K562 (cell line): Measurements from ENCODE around the gene DYNLL1. TPM values are rescaled to one million over a fixed set of nuclear protein-coding genes. Genes with fewer than 3 reads are reported as not detected.

ENCODE experiments used
- BACH1 ChIP-seq: fragments of 200-800 bp; sonication (Bioruptor generic); IDR thresholded peaks from 2 replicates; pipeline ENCODE4 v1.6.1; 2016; ENCODE audit warnings: missing genetic modification characterization, missing compliant biosample characterization
- CBX3 ChIP-seq, 2 experiments: IDR thresholded peaks; 1 replicate in 1 of 2; 2 replicates in 1 of 2; pipeline ENCODE4 v1.6.1; 2012; ENCODE audit warnings: inconsistent platforms in 2 of 2, low read length in 2 of 2, borderline replicate concordance in 1 of 2, control low read depth in 1 of 2
- DDX20 ChIP-seq: fragments of 450-650 bp; IDR thresholded peaks from 2 replicates; pipeline ENCODE4 v1.6.1; 2016; ENCODE audit warnings: missing genetic modification characterization, low read depth, mild to moderate bottlenecking, missing compliant biosample characterization, moderate library complexity
- HEY1 ChIP-seq: fragments of 250-450 bp; sonication (Bioruptor Pico); IDR thresholded peaks from 2 replicates; pipeline ENCODE4 v1.5.0; 2020; ENCODE audit warnings: mild to moderate bottlenecking, moderate library complexity, borderline replicate concordance
- HOXB6 ChIP-seq: fragments of 250-450 bp; sonication (Bioruptor Pico); IDR thresholded peaks from 2 replicates; pipeline ENCODE4 v1.5.1; 2022; ENCODE audit warnings: mild to moderate bottlenecking, borderline replicate concordance
- KLF1 ChIP-seq: fragments of 450-650 bp; IDR thresholded peaks from 2 replicates; pipeline ENCODE4 v1.6.1; 2016; ENCODE audit warnings: missing genetic modification characterization, missing compliant biosample characterization
- MECOM ChIP-seq: fragments of 250-450 bp; sonication (Bioruptor Pico); IDR thresholded peaks from 2 replicates; pipeline ENCODE4 v1.8.0; 2022; ENCODE audit warnings: inconsistent platforms
- MXD1 ChIP-seq: fragments of 250-450 bp; sonication (Bioruptor Pico); IDR thresholded peaks from 2 replicates; pipeline ENCODE4 v1.8.0; 2021; ENCODE audit warnings: borderline replicate concordance, mild to moderate bottlenecking, moderate library complexity; ENCODE audit not compliant: poor library complexity, severe bottlenecking
- PURB ChIP-seq: sonication (generic); formaldehyde crosslinking; IDR thresholded peaks from 2 replicates; pipeline ENCODE4 v1.9.0; 2021; ENCODE audit warnings: low read depth, mild to moderate bottlenecking, missing genetic modification reagents
- RBM34 ChIP-seq: fragments of 200-400 bp; formaldehyde crosslinking; IDR thresholded peaks from 2 replicates; pipeline ENCODE4 v1.6.1; 2018; ENCODE audit warnings: low read length, borderline replicate concordance; ENCODE audit not compliant: insufficient read depth
- SMARCC2 ChIP-seq: fragments of 450-650 bp; IDR thresholded peaks from 2 replicates; pipeline ENCODE4 v1.6.1; 2017; ENCODE audit warnings: antibody characterized with exemption, moderate library complexity, mild to moderate bottlenecking, low read depth
- TCFL5 ChIP-seq: fragments of 250-450 bp; sonication (Bioruptor Pico); conservative IDR thresholded peaks from 2 replicates; pipeline ENCODE4 v1.6.1; 2021; ENCODE audit warnings: mild to moderate bottlenecking, moderate library complexity, matching md5 sums
- XRCC5 ChIP-seq: fragments of 200-400 bp; formaldehyde crosslinking; IDR thresholded peaks from 2 replicates; pipeline ENCODE4 v1.6.1; 2017; ENCODE audit warnings: low read depth, mild to moderate bottlenecking, low read length
- ZNF124 ChIP-seq: sonication (generic); formaldehyde crosslinking; IDR thresholded peaks from 2 replicates; pipeline ENCODE4 v1.8.1; 2022; ENCODE audit warnings: missing genetic modification reagents
- ZNF212 ChIP-seq: fragments of 450-650 bp; formaldehyde crosslinking; IDR thresholded peaks from 2 replicates; pipeline ENCODE4 v1.4.0; 2020; ENCODE audit warnings: mild to moderate bottlenecking
- ZNF512 ChIP-seq: IDR thresholded peaks from 2 replicates; pipeline ENCODE4 v1.6.1; 2016; ENCODE audit warnings: missing genetic modification characterization, missing compliant biosample characterization
- ZNF583 ChIP-seq: fragments of 250-450 bp; sonication (Bioruptor Pico); IDR thresholded peaks from 2 replicates; pipeline ENCODE4 v1.4.0; 2020
- polyA plus RNA-seq, 8 experiments: library from polyadenylated mRNA; depleted of rRNA in 4 of 8; stranded (reverse) in 5 of 8; unstranded in 3 of 8; fragments of >200 nt; fragmentation: Nextera tagmentation in 2 of 8; fragmentation: Illumina TruSeq in 1 of 8; extraction: Ambion mirVana in 2 of 8; extraction: Trizol in 1 of 8; gene quantifications; 2 replicates each; pipeline versions ENCODE4 v1.2.1 to v1.2.3, GENCODE V29; 2011 to 2014; ENCODE audit warnings: inconsistent platforms in 1 of 8, missing spikeins in 1 of 8
- total RNA-seq, 7 experiments: library from RNA; depleted of rRNA in 6 of 7; stranded (reverse); fragments of >200 nt in 6 of 7; fragmentation: Illumina TruSeq in 2 of 7; extraction: Trizol in 2 of 7; gene quantifications; 2 replicates each; pipeline versions ENCODE4 v1.2.1 to v1.2.3, GENCODE V29; 2011 to 2021; ENCODE audit warnings: low replicate concordance in 1 of 7
- TF ChIP-seq, protein P1 (sequence below): fragments of 250-450 bp; sonication (Bioruptor Pico); IDR thresholded peaks from 2 replicates; pipeline ENCODE4 v1.8.0; 2022; ENCODE audit warnings: moderate library complexity, mild to moderate bottlenecking, inconsistent platforms
- TF ChIP-seq, protein P2 (sequence below), 2 experiments: fragments of 150-350 bp in 1 of 2; IDR thresholded peaks; 2 replicates each; pipeline ENCODE4 v1.6.1; 2012 to 2016; ENCODE audit warnings: low read depth in 2 of 2, low read length in 2 of 2, mild to moderate bottlenecking in 1 of 2, moderate library complexity in 1 of 2

The DYNLL1 gene
- total and polyA plus RNA-seq, 9 of the 15 experiments (the other 6 are each of a cell fraction or from before 2014, with no cell fraction given), result 303 to 1,112 (median 468) TPM

GRCh38 chr12:120469450-120470149 lies 26.3 kb upstream of the DYNLL1 start, which contains the start of gene SRSF9 (continued):
- TF ChIP-seq HOXB6 (CRISPR knock-in tag), result no peak
- no peak for TF ChIP-seq SMARCC2
- peak; percentile 57; the same call in 1 of the 2 replicates for TF ChIP-seq KLF1
- no peak for TF ChIP-seq TCFL5
- TF ChIP-seq, protein P1, sequence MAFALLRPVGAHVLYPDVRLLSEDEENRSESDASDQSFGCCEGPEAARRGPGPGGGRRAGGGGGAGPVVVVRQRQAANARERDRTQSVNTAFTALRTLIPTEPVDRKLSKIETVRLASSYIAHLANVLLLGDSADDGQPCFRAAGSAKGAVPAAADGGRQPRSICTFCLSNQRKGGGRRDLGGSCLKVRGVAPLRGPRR (CRISPR knock-in tag), result no peak
- TF ChIP-seq DDX20 (tag), result no peak
- TF ChIP-seq XRCC5, result peak; percentile 89; the same call in 1 of the 2 replicates
- no peak for TF ChIP-seq PURB
- no peak for TF ChIP-seq RBM34
- TF ChIP-seq CBX3 (IDR thresholded peaks at IDR 0.05; ENCODE audit: borderline replicate concordance in 1 of 2, low read length in 2 of 2), result peak in 1 of 2 experiments; percentile 35; a peak in 1 of 3 replicates
- no peak for TF ChIP-seq ZNF212
- no peak for TF ChIP-seq HEY1 (CRISPR knock-in tag)
- TF ChIP-seq MXD1 (CRISPR knock-in tag), result no peak
- TF ChIP-seq, protein P2, sequence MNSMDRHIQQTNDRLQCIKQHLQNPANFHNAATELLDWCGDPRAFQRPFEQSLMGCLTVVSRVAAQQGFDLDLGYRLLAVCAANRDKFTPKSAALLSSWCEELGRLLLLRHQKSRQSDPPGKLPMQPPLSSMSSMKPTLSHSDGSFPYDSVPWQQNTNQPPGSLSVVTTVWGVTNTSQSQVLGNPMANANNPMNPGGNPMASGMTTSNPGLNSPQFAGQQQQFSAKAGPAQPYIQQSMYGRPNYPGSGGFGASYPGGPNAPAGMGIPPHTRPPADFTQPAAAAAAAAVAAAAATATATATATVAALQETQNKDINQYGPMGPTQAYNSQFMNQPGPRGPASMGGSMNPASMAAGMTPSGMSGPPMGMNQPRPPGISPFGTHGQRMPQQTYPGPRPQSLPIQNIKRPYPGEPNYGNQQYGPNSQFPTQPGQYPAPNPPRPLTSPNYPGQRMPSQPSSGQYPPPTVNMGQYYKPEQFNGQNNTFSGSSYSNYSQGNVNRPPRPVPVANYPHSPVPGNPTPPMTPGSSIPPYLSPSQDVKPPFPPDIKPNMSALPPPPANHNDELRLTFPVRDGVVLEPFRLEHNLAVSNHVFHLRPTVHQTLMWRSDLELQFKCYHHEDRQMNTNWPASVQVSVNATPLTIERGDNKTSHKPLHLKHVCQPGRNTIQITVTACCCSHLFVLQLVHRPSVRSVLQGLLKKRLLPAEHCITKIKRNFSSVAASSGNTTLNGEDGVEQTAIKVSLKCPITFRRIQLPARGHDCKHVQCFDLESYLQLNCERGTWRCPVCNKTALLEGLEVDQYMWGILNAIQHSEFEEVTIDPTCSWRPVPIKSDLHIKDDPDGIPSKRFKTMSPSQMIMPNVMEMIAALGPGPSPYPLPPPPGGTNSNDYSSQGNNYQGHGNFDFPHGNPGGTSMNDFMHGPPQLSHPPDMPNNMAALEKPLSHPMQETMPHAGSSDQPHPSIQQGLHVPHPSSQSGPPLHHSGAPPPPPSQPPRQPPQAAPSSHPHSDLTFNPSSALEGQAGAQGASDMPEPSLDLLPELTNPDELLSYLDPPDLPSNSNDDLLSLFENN (IDR thresholded peaks at IDR 0.05; ENCODE audit: low read depth in 2 of 2, low read length in 2 of 2), result no peak
- no peak for TF ChIP-seq ZNF124 (CRISPR knock-in tag)
- TF ChIP-seq ZNF512 (tag), result no peak
- TF ChIP-seq ZNF583 (CRISPR knock-in tag), result peak; percentile 48; the same call in 1 of the 2 replicates
- no peak for TF ChIP-seq BACH1 (tag)
- TF ChIP-seq MECOM, result no peak
